Loucy (cell line): ENCODE measurements around the gene ADAMTS6.

ENCODE experiments used
- H2AFZ ChIP-seq: fragments of 200-600 bp; sonication (generic); 2 replicates; pipeline ENCODE4 v1.6.0; 2016; ENCODE audit warnings: antibody characterized with exemption, mild to moderate bottlenecking, low read length, moderate library complexity
- H3F3A ChIP-seq: fragments of 200-600 bp; 2 replicates; pipeline ENCODE4 v1.6.0; 2016; ENCODE audit warnings: antibody characterized with exemption, low read depth, mild to moderate bottlenecking
- H3K27me3 ChIP-seq: fragments of 200-600 bp; sonication (generic); 2 replicates; pipeline ENCODE4 v1.6.1; 2014; ENCODE audit warnings: low read length, mild to moderate bottlenecking; ENCODE audit not compliant: insufficient read depth, poor library complexity, severe bottlenecking
- H3K36me3 ChIP-seq: fragments of 200-600 bp; sonication (generic); 2 replicates; pipeline ENCODE4 v1.6.1; 2016; ENCODE audit warnings: low read length; ENCODE audit not compliant: insufficient read depth
- H3K4me1 ChIP-seq: fragments of 200-600 bp; sonication (generic); 2 replicates; pipeline ENCODE4 v1.5.1; 2014; ENCODE audit warnings: low read length, mild to moderate bottlenecking; ENCODE audit not compliant: insufficient read depth, poor library complexity, severe bottlenecking
- H3K4me2 ChIP-seq: fragments of 200-600 bp; sonication (generic); 2 replicates; pipeline ENCODE4 v1.6.0; 2014; ENCODE audit warnings: antibody characterized with exemption, low read length, low read depth, mild to moderate bottlenecking; ENCODE audit not compliant: poor library complexity, severe bottlenecking
- H3K4me3 ChIP-seq: fragments of 200-600 bp; sonication (generic); 2 replicates; pipeline ENCODE4 v1.5.1; 2014; ENCODE audit warnings: low read length, mild to moderate bottlenecking, mixed read lengths; ENCODE audit not compliant: poor library complexity, severe bottlenecking
- H3K79me2 ChIP-seq: fragments of 200-600 bp; sonication (generic); 2 replicates; pipeline ENCODE4 v1.6.1; 2014; ENCODE audit warnings: low read length; ENCODE audit not compliant: insufficient read depth
- H3K9ac ChIP-seq: fragments of 200-600 bp; sonication (generic); 2 replicates; pipeline ENCODE4 v1.6.0; 2014; ENCODE audit warnings: mild to moderate bottlenecking, low read depth, low read length, moderate library complexity; ENCODE audit not compliant: poor library complexity, severe bottlenecking
- H3K9me2 ChIP-seq: fragments of 200-600 bp; sonication (generic); replicated peaks from 2 replicates; pipeline ENCODE4 v1.6.1; 2016; ENCODE audit warnings: low read depth, low read length, mixed read lengths
- H3K9me3 ChIP-seq: fragments of 200-600 bp; sonication (generic); 2 replicates; pipeline ENCODE4 v1.6.1; 2014; ENCODE audit warnings: mild to moderate bottlenecking, antibody characterized with exemption, low read length, low read depth; ENCODE audit not compliant: insufficient read depth
- H4K20me1 ChIP-seq: fragments of 200-600 bp; sonication (generic); 2 replicates; pipeline ENCODE4 v1.6.0; 2014; ENCODE audit warnings: antibody characterized with exemption, low read length, mild to moderate bottlenecking; ENCODE audit not compliant: insufficient read depth, poor library complexity, severe bottlenecking
- CTCF ChIP-seq: fragments of 200-600 bp; sonication (generic); conservative IDR thresholded peaks from 2 replicates; pipeline ENCODE4 v1.5.1; 2014; ENCODE audit warnings: mild to moderate bottlenecking, antibody characterized with exemption, low read length
- EZH2phosphoT487 ChIP-seq: fragments of 200-600 bp; IDR thresholded peaks from 2 replicates; pipeline ENCODE4 v1.6.1; 2018; ENCODE audit warnings: antibody characterized with exemption, mild to moderate bottlenecking, moderate library complexity, borderline replicate concordance

ADAMTS6 gene

GRCh38 chr5:65359569-65359968, 122.2 kb downstream of the ADAMTS6 start:
- Histone ChIP-seq H3K9me3 (no peaks in the 10 kb centered on the region), H3K4me2 (no peak overlapping the region), H3K36me3 (no peaks in the 10 kb centered on the region), H3K27me3 (no peaks in the 10 kb centered on the region), H3K4me3 (no peak overlapping the region), H2AFZ (no peak overlapping the region), H3K9me2 (no peaks in the 10 kb centered on the region), H3K9ac (no peak overlapping the region), H3K79me2 (no peaks in the 10 kb centered on the region), H4K20me1 (no peaks in the 10 kb centered on the region), H3F3A (no peaks in the 10 kb centered on the region), H3K4me1 (no peaks in the 10 kb centered on the region)
- no peak for TF ChIP-seq EZH2phosphoT487
- TF ChIP-seq CTCF = no peak

DNA sequence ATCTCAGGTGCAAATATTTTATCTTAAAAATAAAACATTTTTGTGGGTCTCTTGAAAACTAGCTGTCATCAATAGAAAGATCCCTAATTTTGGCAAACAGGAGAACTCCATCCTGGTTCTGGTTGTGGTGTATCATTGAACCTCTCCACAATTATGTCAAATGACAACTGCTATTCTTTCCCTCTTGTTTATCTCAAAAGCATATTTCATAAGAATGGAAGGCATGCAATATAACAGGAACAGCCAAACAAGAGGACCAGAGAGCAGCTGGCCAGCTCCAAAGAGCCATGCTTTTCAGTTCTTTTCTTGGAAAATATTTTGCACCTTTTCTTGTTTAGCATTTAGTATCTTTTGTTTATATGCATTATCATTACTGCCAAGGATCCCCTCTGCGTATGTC, 125.4 kb downstream of the ADAMTS6 start:
- H3K27me3 ChIP-seq = no peaks in the 10 kb centered on the region
- H4K20me1 ChIP-seq = no peaks in the 10 kb centered on the region
- TF ChIP-seq EZH2phosphoT487 (no peak), CTCF (no peak)
- no peak overlapping the region for H3K4me2 ChIP-seq
- no peaks in the 10 kb centered on the region for H3K9me2 ChIP-seq
- no peak overlapping the region for H3K4me3 ChIP-seq
- H2AFZ ChIP-seq = no peak overlapping the region
- no peaks in the 10 kb centered on the region for H3K9me3 ChIP-seq
- H3K4me1 ChIP-seq = no peaks in the 10 kb centered on the region
- H3F3A ChIP-seq = no peaks in the 10 kb centered on the region
- H3K9ac ChIP-seq = no peak overlapping the region
- no peaks in the 10 kb centered on the region for H3K79me2 ChIP-seq
- H3K36me3 ChIP-seq = no peaks in the 10 kb centered on the region

- Histone ChIP-seq H3K9me2 (no peaks in the 10 kb centered on the region), H3K36me3 (no peaks in the 10 kb centered on the region), H3K4me1 (no peaks in the 10 kb centered on the region), H3K79me2 (no peaks in the 10 kb centered on the region), H3K9me3 (no peaks in the 10 kb centered on the region), H3F3A (no peaks in the 10 kb centered on the region), H3K9ac (no peak overlapping the region), H3K27me3 (no peaks in the 10 kb centered on the region), H4K20me1 (no peaks in the 10 kb centered on the region), H2AFZ (no peak overlapping the region), H3K4me2 (no peak overlapping the region), H3K4me3 (no peak overlapping the region)
- no peak for TF ChIP-seq EZH2phosphoT487
- TF ChIP-seq CTCF = no peak
Measured at GRCh38 chr5:65355301-65355700, 126.4 kb downstream of the ADAMTS6 start.
